Measurements from ENCODE around the gene FANCL.

FANCL gene

DNA sequence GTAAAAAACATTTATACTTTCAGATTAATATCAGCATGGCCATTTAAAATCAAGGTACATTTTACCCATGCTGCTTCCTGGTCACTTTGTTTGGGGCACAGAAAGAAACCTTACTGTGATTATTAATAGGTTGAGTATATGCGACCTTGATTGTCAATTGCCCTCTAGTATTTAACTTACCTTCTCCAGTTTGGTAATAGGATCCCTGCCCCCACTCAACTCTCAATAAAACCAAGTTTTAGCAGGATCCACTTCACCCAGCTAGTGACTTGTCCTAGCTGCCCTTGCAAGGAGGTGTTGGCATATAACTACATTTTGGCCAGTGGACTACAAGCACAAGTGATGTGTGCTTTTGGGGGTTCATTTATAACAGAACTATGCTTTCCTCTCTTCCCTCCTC is 34.3 kb downstream of the FANCL start:
- no peak for TF ChIP-seq CTCF (IDR thresholded peaks at IDR 0.05; ENCODE audit: extremely low read depth, insufficient read depth, missing control alignments)
- no peak for DNase-seq (ENCODE audit: low spot score)
- in situ Hi-C loops (cut with MboI; ENCODE audit: low pct_unique_long_range_greater_than_20kb, low sequenced_read_pairs, unreplicated experiment), result no loop called here

GRCh38 chr2:58204195-58204959 is 36.7 kb downstream of the FANCL start:
- no peak for DNase-seq (ENCODE audit: low spot score)
- in situ Hi-C loops (cut with MboI; ENCODE audit: low pct_unique_long_range_greater_than_20kb, low sequenced_read_pairs, unreplicated experiment), result no loop called here

GRCh38 chr2:58203018-58203417 is 38.1 kb downstream of the FANCL start:
- in situ Hi-C loops (cut with MboI; ENCODE audit: low pct_unique_long_range_greater_than_20kb, low sequenced_read_pairs, unreplicated experiment), result no loop called here
- no peak for TF ChIP-seq CTCF (IDR thresholded peaks at IDR 0.05; ENCODE audit: extremely low read depth, insufficient read depth, missing control alignments)
- DNase-seq (ENCODE audit: low spot score), result no peak

More at GRCh38 chr2:58204195-58204959, 36.7 kb downstream of the FANCL start:
- no peak for TF ChIP-seq CTCF (IDR thresholded peaks at IDR 0.05; ENCODE audit: extremely low read depth, insufficient read depth, missing control alignments)

DNA sequence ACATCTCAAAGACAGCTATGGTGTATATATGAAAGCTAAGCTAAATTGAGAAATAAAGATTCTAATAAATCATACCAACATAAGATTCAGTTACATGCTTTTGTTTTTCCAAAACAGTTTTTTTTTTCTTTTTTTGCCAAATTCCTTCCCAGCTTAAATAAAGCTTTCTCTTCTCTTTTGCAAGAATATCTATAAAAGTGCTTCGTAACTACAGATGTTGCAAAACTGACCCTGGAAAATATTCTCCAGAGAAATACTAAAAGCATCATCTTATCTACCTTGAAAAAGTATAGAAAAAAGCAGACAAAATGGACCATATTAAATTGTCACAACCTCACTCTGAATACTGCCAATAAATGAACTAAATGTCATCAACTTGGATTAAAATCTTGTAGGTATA is 38.7 kb downstream of the FANCL start:
- DNase-seq (ENCODE audit: low spot score), result no peak
- in situ Hi-C loops (cut with MboI; ENCODE audit: low pct_unique_long_range_greater_than_20kb, low sequenced_read_pairs, unreplicated experiment), result no loop called here
- no peak for TF ChIP-seq CTCF (IDR thresholded peaks at IDR 0.05; ENCODE audit: extremely low read depth, insufficient read depth, missing control alignments)

GRCh38 chr2:58197894-58198293 is 43.2 kb downstream of the FANCL start:
- TF ChIP-seq CTCF (IDR thresholded peaks at IDR 0.05; ENCODE audit: extremely low read depth, insufficient read depth, missing control alignments), result no peak
- in situ Hi-C loops (cut with MboI; ENCODE audit: low pct_unique_long_range_greater_than_20kb, low sequenced_read_pairs, unreplicated experiment), result no loop called here
- no peak for DNase-seq (ENCODE audit: low spot score)

DNA sequence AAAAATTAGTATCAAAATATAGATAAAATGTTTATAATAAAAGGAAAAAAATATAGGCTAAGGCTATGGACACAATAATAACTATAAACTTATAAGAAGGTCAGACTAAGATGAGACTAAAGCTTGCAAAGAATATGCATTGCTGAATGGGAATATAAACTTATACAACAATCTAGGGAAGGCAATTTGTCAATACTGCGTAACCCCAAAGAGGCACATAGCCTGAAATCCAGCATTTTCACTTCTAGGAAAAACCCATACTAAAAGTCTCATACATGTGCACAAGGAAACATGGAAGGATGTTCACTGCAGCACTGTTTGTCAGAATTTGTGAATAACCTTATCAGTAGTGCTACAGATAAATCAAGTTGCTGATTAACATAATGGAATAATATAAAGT is 45.5 kb downstream of the FANCL start:
- no peak for TF ChIP-seq CTCF (IDR thresholded peaks at IDR 0.05; ENCODE audit: extremely low read depth, insufficient read depth, missing control alignments)
- DNase-seq (ENCODE audit: low spot score), result no peak
- in situ Hi-C loops (cut with MboI; ENCODE audit: low pct_unique_long_range_greater_than_20kb, low sequenced_read_pairs, unreplicated experiment), result no loop called here

All from GM13977 (cell line).